Middle frontal gyrus (tissue), 1 donor: ENCODE results near the gene CYB561.

Experiments used
- DNase-seq: peaks from one replicate; pipeline ENCODE4 v3.0.0-alpha.2; 2015; ENCODE audit warnings: low spot score; ENCODE audit errors: extremely low spot score

Gene CYB561

DNA sequence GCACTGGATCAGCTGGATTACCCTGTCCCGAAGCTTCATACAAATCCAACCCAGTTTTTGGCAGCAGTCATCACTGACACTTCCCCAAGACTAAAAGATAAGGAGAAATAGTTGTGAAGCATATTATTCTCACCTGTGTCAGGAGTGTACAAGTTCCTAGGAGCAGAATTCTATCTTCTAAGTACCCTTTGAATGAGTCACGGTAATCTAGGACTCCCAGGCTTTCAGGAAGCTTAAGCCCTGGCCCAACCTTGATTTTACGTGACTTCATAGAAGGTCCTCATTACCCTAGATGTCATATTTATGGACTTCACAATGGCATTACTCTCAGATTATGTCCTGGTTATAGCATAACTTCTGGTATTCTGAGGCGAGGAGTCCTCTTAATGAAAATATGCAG, 31.9 kb downstream of the CYB561 start:
- DNase-seq, result no peak

DNA sequence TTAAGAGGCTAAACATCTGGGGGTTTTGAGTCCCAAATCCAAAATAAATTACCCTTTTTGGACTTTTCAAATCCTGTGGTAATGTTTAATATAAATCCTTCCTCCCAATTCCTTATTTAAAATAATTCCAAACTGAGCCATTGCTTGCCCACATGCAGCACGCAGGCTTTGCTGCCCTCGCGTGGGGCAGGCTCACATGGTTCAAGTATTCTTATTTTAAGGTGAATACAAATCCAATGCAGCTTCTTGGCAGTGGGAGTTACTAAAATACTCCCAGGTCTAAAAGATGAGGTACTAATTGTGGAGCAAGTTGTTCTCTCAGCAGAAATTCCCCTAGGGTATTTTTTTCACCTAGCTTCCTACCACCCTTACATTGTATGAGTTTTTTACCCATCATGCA, 33.0 kb downstream of the CYB561 start:
- no peak for DNase-seq

DNA sequence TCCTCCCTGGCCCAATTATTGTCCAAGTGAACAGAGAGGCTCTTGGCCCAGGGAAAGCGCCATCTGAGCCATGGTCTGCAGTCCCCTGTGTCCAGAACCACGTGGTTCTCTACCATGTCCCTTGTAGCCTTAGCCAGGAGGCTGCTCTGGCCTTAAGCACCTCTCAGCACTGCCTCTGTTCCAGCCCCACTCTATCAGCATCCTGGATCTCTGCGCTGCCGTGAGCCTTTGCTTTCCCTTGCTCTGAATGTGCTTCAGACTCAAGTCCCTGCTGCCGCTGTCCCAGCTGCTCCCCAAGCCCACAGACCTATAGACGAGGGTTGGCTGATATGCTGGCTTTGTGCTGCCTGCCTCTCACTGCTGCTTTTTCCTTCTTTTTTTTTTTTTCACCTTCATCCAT, 33.9 kb downstream of the CYB561 start:
- DNase-seq, result no peak

DNA sequence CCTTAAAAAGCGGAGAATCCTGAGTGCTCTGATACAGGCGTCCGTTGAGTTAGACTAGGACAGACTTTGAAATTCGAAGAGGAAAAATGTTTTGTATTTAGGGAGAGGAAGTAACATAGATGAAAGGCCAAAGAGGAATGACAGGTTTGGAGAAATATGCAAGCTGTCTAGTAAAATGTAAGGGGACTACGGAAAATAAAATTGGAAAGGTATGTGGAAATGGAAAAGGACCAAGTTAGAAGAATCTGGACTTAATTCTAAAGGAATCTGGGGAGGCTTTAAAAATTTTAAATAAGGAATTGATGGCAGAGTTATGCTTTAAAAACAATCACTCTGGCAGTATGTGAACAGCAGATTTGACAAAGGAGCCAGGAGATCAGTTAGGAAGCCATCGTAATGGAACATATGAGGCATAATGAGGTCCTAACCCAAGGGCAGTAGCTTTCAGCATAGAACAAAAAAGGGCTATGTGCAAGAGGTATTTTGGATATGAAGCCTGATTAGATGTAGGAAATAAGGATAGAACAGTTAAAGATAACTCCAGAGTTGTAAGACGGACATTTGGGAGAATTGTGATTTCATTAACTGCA, 38.3 kb downstream of the CYB561 start:
- DNase-seq, result no peak

DNA sequence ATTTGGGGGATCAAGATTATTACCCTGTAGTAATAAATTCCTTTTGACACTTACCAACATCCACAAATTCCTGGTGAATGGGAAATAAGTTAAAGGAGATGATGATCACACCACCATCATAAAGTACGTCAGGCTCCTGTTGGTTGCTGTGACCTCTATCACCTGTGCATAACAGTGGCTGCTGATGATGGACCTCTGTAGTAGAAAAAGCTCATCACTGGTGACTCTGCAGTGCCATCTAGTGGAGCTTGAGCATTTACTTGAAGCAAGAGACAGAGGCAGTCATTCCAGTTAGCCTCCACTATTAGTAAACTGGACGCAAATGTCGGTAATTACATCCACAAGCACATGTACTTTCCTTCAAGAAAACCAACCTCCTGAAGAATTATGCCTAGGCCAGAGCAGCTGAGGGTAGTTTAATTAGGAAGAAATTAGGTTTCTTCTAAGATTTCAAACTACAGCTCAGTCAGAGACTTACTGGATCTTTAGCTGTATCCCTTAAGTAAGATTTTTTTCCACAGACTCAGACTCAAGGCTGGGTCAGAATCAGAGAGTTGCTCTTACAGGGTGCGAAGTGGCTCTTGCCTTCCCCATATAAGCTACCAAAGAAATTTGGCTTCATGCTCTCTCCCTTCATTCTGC, 39.3 kb downstream of the CYB561 start:
- peak; percentile 84 for DNase-seq

DNA sequence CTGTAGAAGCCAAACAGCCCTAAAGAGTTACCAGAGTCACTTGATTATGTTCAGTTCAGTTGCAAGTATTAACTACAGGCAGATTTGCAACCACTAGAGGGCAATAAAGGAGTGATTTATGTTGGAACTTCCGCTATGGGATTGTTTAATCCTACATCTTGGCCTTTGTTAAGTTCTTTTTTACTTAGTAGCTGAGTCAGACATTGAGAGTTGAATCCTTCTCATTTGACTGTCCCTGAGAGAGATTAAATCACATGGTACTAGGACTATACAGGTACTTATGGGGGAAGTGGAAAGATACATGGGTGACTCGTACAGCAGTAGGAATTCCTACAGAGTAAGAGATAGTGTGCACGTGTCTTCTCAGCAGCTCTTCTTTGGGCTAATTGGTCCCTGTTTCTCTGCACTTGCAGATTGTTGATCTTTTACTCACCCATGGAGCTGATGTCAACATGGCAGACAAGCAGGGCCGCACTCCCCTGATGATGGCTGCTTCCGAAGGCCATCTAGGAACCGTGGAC, 40.3 kb downstream of the CYB561 start:
- DNase-seq, result no peak

DNA sequence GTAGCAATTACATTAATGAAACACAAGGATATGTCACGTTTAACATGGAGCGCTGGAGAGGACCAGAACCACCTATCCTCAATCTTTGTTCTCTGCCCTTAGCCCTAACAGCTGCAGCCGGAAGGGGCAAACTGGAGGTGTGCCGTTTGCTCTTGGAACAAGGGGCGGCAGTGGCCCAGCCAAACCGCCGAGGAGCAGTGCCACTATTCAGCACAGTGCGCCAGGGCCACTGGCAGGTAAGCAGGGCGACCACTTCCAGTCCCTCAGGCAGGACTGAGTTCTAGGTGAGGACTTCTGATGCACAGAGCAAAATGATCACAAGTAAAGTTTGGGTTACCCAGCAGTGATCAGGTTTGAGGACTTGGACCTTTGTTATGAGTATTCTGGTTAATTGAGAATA, 41.1 kb downstream of the CYB561 start:
- no peak for DNase-seq

DNA sequence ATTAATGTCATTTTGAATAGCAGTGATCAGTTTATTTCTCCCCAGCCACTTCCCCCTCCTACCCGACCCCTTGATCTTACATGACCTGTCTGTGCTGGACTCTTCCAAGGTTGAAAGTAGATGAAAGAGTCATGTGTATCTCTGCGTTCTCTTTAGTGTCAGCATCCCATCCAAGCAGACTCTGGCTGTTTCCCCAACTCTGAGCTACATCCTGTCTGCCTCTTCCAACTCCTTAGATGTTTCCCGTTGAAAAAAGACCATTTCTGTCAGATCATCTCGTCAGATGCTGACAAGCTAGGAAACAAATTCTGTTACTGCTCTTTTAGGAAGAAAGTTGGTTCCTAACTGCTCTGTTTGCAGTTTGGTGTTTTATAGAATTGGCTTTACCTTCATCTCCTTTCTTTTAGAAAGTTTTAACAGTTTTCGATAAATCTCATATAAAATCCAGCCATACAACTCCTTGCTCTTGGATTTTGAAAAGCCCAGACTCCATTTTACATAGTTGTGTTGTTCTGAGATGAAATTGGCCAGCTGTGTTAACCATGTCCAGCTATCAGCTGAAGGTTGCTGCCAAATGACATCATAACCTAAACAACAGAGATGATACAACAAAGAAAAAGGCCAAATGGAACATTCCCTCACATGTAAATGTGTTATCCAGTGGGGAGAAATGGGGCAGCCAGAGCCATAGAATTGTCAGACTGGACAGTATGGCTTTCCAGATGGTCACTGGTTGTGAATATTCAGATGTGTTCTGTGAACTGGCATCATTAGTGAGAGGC, 43.5 kb downstream of the CYB561 start:
- DNase-seq, result no peak

DNA sequence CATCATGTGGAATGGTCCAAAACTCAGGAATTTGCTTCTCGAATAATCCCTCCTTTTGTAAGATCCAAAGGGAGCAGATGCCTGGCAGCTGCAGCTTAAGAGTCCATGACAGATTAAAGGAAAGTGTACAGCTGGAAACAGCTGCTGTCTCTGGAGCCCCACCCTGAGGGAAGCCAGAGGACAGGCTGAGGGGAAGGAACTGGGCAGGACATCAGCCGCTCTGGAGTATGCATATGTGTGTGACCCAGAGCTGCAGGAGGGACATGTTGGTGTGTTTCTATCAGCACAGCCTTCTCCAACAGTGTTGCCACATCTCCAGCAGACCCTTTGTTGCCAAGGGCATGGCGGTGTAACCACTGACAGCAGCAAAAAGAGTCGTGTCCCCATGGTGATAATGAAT, 46.2 kb downstream of the CYB561 start:
- DNase-seq, result no peak

DNA sequence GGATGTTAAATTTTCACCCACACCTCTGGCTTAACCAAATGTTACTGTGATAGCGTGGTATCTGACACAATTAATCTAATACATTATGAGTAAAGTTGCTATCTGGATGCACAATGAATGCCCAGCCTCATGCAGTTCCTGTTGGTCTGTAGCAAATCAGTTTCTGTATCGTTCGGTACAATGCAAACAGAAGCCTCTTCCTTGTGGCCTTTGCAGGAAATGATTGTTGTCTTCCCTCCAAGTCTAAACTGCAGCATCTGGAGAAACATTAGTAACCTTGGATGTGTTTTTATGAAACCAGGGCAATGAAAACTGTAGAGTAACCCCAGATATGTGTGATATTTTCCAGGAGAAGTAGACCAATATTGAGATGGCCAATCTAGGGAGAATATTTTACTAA, 46.8 kb downstream of the CYB561 start:
- DNase-seq, result no peak

DNA sequence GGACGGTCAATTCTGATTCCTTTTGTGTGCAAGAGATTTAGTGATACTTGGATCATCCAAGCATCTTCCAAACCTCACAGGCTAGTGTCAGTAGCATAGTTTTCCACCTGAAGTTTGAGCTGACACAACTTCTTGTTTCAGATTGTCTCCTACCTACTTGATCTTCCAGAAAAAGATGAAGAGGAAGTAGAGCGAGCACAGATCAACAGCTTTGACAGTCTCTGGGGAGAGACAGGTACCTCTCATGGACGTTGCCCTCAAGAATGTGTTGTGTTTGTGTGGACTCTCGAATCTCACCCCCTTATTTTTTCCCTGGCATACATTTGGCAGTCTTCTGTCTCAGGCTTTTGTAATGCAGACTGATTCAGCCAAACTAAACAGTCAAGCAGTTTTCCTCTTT, 47.4 kb downstream of the CYB561 start:
- no peak for DNase-seq

DNA sequence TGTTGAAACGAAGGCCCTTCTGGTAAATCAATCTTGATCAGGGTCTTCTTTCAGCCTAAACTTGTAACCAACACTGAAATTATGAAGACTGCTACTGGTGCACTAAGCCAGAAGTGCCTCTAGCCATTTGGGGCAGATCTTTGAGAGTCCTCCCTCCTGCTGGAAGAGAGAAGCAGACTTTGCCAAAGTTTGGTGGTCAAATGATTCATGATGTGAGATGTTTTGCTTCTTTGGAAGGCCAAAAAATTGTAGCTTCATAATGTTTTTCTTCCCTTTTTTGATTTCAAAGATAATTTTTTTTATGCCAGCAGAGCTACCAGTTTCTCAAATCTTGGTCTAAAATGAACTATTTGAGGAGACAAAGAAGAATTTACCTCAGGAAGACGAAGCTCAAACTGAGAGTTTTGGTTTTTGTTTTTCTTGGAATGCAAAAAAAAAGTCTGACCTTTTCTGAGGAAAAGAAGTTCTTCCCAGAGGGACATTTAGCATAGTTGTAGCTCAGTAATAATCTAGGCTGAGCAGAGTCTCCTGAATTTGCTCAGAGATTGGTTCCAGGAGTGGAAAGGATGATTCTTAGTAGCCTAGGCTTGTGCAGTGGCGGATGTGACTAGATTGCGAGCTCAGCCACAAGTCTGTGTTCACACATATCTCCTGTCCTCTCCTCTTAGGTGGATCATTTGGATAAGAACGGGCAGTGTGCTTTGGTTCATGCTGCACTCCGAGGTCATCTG, 50.9 kb downstream of the CYB561 start:
- DNase-seq, result no peak

DNA sequence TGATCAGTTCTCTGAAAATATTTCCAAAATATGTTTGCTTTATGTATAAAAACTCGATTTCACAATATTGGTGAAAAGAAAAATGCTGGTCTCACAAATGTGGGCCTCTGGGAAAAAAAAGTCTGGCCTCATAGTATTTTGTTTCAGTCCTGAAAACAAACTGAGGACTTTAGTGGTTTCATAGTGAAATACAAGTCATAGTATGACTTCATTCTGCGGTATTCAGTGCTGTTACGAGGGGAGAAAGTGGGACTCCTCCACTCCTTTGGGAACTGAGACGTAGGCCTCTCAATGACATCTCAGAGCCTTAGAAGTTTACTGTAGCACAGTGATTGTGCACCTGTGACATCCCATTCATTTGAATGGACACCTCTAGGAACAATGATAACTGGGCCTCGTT, 56.0 kb downstream of the CYB561 start:
- no peak for DNase-seq

DNA sequence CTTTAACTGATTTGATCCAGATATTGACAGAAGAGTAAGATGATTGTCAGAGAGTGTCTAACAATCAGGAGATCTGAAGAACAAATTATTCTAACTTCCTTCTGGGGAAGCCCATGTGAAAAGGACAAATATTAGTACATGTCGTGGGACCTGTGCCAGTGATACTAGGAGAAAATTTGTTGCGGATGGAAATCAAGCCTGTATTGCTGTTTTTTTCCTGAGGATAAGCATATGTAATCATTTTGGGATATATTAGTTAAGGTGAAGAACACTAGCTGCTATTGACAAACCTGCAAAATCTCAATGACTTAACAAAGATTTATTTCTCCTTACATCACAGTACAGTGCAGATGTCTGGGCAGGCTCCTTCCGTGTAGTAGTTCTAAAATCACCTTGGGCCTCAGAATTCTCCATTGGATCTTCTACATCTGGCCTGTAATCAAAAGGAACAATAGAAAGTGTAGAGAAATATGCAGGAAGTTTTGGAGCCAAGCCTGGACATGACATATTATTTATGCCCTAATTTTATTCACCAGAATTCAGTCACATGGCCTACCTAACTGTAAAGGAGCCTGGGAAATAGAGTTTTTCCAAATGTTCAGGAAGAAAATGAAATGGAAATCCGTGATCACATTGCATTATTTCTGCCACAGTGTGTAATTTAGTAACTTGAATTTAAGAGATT, 58.3 kb downstream of the CYB561 start:
- DNase-seq, result no peak

DNA sequence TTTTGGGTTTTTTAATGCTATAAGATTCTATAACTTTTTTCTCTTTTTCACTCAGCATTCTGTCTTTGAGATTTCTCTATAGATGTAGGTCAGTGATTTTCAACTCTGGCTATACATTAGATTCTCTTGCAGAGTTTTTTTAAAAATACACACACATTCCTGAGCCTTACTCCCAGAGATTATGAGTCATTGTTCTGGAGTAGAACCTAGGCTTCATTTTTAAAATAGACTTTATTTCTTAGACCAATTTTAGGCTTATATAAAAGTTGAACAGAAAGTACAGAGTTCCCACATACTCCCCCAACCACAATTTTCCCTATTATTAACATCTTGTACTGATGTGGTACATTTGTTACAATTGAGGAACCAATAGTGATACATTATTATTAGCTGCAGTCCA, 63.3 kb downstream of the CYB561 start:
- DNase-seq, result no peak
